Fibroblast of villous mesenchyme (primary cell): Measurements from ENCODE around the gene SYNRG. TPM values are rescaled to one million over a fixed set of nuclear protein-coding genes. Genes with fewer than 3 reads are reported as not detected.

Experiments
- DNase-seq: peaks from one replicate; pipeline ENCODE4 v3.0.0-alpha.2; 2010; ENCODE audit warnings: low read depth
- H3K4me3 ChIP-seq: 2 replicates; pipeline ENCODE4 v1.5.1; 2011; ENCODE audit warnings: low read depth, mild to moderate bottlenecking, low read length
- CTCF ChIP-seq: IDR thresholded peaks from 2 replicates; pipeline ENCODE4 v1.5.1; 2012; ENCODE audit warnings: low read depth, mild to moderate bottlenecking, low read length; ENCODE audit not compliant: insufficient read depth
- total RNA-seq: library from RNA; depleted of rRNA; stranded (reverse); fragments of >200 nt; gene quantifications from 2 replicates; pipeline ENCODE4 v1.2.3, GENCODE V29; 2012

The SYNRG gene
- total RNA-seq, 1 donor = 22.5 TPM

DNA sequence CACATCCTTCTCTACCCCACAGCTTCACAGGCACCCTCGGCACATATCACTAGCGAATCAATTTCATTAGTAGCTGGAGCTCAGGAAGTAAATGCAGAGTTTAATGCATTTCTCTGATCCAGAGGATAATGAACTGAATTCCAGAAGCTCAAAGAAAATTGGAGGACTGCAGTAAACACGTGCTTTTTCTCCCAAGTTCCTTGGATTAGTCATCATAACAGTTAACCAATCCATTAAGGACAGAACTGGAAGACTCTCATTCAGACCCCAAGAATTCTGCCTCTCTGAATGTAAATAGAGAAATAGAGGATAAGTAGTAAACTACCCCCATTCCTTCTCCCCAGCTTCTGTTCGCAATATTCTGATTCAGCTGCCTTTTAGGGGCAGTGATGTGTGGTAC, 78.8 kb downstream of the SYNRG start:
- no peak for DNase-seq
- no peak overlapping the region for H3K4me3 ChIP-seq
- TF ChIP-seq CTCF = no peak

GRCh38 chr17:37527249-37527851, 81.9 kb downstream of the SYNRG start:
- no peak overlapping the region for H3K4me3 ChIP-seq
- TF ChIP-seq CTCF = peak; percentile 84
- DNase-seq = peak; percentile 64

DNA sequence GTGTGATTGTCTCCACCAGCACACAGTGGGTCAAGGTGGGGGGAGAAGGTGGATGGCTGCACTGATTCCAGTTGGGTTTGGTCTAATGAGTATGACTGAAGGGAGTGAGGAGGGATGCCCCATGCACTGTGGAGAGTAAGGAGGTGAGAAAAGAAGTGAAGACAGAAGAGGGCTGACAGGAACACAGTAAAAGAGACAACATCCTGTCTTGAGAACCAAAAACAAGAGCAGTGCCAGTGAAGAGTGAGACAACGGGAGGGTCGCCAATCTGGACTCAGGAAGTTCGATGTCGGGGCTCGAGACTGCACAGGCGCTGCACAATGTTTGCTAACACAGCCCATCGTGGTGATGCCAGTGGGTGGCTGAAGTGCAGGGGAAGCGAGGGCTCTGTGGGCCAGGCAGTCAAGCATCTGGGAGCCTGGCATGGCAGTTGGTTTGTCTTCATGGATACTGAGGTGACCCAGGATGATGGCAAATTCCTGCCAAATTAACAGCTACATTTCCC, 85.5 kb downstream of the SYNRG start:
- TF ChIP-seq CTCF = no peak
- no peak for DNase-seq
- H3K4me3 ChIP-seq = no peak overlapping the region

DNA sequence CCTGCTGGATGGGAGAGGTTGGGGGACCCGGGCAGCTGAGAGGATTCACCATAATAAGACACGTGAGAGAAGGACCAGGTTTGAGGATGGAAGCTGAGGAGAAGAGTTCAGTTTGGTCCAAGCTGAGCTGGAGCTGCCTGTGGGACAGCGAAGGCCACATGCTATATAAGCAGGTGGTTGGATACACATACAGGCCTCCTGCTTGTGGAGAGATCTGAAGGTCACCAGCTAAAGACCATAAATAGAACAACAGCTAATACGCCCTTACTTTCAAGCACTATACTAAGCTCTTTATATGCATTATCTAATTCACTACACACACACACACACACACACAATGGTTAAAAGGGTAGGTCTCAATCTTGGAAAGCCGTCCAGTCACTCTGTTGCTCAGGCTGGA, 87.4 kb downstream of the SYNRG start:
- TF ChIP-seq CTCF = no peak
- no peak for DNase-seq
- no peak overlapping the region for H3K4me3 ChIP-seq

GRCh38 chr17:37520174-37520573, 89.0 kb downstream of the SYNRG start:
- no peak for TF ChIP-seq CTCF
- H3K4me3 ChIP-seq = no peak overlapping the region
- no peak for DNase-seq

DNA sequence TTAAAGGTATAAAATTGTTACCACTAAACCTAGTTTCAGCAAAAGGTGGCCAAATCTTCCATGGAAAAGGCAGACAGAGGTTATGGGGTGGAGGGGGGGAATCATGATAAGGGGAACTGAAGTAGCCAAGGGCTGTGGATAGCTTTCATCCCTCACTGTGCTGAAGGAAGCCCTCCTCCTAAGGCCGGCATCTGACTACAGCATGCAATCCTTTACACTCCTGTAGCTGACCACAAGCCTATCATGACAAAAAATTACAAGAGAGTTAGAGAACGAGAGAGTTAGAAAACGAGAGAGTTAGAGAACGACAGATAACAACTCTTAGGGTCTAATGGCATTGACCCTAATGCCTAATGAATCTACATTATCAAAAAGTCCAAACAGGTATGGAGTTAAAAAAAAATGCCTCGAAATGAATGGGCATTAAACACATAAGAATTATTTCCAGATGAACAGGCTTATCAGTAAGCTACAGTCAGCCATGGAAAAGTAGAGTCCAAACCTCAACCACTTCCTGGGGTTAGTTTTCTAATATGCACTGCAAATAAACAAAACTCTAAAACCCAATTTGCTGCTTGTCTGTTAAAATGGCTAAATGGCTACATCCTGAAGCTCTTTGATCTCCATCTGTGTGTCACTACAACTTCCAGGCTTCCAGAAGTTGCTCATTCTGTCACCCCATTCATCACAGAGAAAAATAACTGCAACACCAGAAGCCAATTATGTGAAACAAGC, 89.8 kb downstream of the SYNRG start:
- H3K4me3 ChIP-seq = no peak overlapping the region
- DNase-seq = peak; percentile 71
- TF ChIP-seq CTCF = no peak
